Measurements from ENCODE around the gene MGLL.

Gene MGLL

GRCh38 chr3:127808197-127808596, 14.1 kb downstream of the MGLL start:
- no peak overlapping the region for H3K4me3 ChIP-seq (ENCODE audit: low read length)
- DNase-seq (ENCODE audit: low read depth), result no peak
- TF ChIP-seq CTCF (conservative IDR thresholded peaks at IDR 0.05; ENCODE audit: low read length), result no peak

GRCh38 chr3:127805026-127805753, 17.1 kb downstream of the MGLL start:
- DNase-seq (ENCODE audit: low read depth), result peak; percentile 65

GRCh38 chr3:127804141-127804540, 18.2 kb downstream of the MGLL start:
- TF ChIP-seq CTCF (conservative IDR thresholded peaks at IDR 0.05; ENCODE audit: low read length), result no peak
- no peak for DNase-seq (ENCODE audit: low read depth)
- H3K4me3 ChIP-seq (ENCODE audit: low read length), result no peak overlapping the region

More at GRCh38 chr3:127805026-127805753, 17.1 kb downstream of the MGLL start:
- TF ChIP-seq CTCF (conservative IDR thresholded peaks at IDR 0.05; ENCODE audit: low read length), result peak; percentile 9; the same call in 1 of the 2 replicates
- H3K4me3 ChIP-seq (ENCODE audit: low read length), result no peak overlapping the region

- no peak for TF ChIP-seq CTCF (conservative IDR thresholded peaks at IDR 0.05; ENCODE audit: low read length)
- H3K4me3 ChIP-seq (ENCODE audit: low read length), result no peak overlapping the region
- peak; percentile 91 for DNase-seq (ENCODE audit: low read depth)
Observed at GRCh38 chr3:127803619-127804018, 18.7 kb downstream of the MGLL start.

- no peak overlapping the region for H3K4me3 ChIP-seq (ENCODE audit: low read length)
- TF ChIP-seq CTCF (conservative IDR thresholded peaks at IDR 0.05; ENCODE audit: low read length), result no peak
- DNase-seq (ENCODE audit: low read depth), result no peak
Observed at GRCh38 chr3:127802606-127803005, 19.7 kb downstream of the MGLL start.

- no peak for DNase-seq (ENCODE audit: low read depth)
- no peak for TF ChIP-seq CTCF (conservative IDR thresholded peaks at IDR 0.05; ENCODE audit: low read length)
- no peak overlapping the region for H3K4me3 ChIP-seq (ENCODE audit: low read length)
Observed at GRCh38 chr3:127801731-127802313, 20.5 kb downstream of the MGLL start.

- no peak overlapping the region for H3K4me3 ChIP-seq (ENCODE audit: low read length)
- DNase-seq (ENCODE audit: low read depth), result peak; percentile 33
- TF ChIP-seq CTCF (conservative IDR thresholded peaks at IDR 0.05; ENCODE audit: low read length), result no peak
Observed at GRCh38 chr3:127800508-127800907, 21.8 kb downstream of the MGLL start.
